Gastrocnemius medialis (tissue), 4 donors: ENCODE results near the gene MRGPRE.

Experiments used
- POLR2A ChIP-seq, 2 donors: fragments of 450-650 bp; IDR thresholded peaks; one replicate each; pipeline ENCODE4 v1.6.1; 2017; ENCODE audit warnings: antibody characterized with exemption in 2 of 2, mild to moderate bottlenecking in 2 of 2, moderate library complexity in 2 of 2
- TF ChIP-seq, protein P1 (sequence below), 5 experiments: fragments of 450-650 bp in 3 of 5; fragments of 200-600 bp in 2 of 5; sonication (generic) in 2 of 5; IDR thresholded peaks in 4 of 5; conservative IDR thresholded peaks in 1 of 5; 1 replicate in 4 of 5; 2 replicates in 1 of 5; pipeline ENCODE4 v1.5.1; 2016 to 2019; ENCODE audit warnings: antibody characterized with exemption in 5 of 5, mild to moderate bottlenecking in 3 of 5, moderate library complexity in 3 of 5

DNA sequence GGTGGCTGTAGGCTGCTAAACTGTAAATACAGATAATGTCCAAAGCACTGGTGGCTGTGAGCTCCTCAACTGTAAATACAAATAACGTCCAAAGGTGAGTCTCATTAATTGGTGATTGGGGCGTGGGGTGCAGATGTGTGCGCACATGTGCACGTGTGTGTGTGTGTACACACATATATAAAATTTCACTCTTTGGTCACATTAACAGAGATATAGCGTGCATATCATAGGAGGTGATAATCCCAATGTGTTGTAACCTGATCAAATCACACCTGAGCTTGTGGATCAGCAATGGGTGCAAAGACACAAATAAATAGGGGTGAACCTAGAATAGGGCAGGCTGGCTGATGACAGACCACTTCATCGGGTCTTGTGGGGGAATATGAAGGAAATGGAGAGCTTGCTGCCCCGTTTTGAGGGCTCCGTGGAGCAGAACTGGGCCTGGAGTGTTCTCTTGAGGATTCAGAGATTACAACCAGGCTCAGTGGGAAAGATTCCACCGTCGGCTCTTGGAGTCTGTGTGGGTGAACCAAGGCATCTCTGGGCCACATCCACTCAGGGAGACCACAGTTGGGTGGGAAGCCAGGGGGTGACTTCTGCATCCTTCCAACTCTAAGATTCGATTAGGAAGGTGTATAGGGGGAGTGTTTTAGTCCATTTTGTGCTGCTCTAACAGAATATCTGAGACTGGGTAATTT is 42.2 kb downstream of the MRGPRE start:
- TF ChIP-seq, protein P1, sequence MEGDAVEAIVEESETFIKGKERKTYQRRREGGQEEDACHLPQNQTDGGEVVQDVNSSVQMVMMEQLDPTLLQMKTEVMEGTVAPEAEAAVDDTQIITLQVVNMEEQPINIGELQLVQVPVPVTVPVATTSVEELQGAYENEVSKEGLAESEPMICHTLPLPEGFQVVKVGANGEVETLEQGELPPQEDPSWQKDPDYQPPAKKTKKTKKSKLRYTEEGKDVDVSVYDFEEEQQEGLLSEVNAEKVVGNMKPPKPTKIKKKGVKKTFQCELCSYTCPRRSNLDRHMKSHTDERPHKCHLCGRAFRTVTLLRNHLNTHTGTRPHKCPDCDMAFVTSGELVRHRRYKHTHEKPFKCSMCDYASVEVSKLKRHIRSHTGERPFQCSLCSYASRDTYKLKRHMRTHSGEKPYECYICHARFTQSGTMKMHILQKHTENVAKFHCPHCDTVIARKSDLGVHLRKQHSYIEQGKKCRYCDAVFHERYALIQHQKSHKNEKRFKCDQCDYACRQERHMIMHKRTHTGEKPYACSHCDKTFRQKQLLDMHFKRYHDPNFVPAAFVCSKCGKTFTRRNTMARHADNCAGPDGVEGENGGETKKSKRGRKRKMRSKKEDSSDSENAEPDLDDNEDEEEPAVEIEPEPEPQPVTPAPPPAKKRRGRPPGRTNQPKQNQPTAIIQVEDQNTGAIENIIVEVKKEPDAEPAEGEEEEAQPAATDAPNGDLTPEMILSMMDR (IDR thresholded peaks at IDR 0.05 in 4 of 5, conservative IDR thresholded peaks at IDR 0.05 in 1 of 5), result no peak
- TF ChIP-seq POLR2A (IDR thresholded peaks at IDR 0.05), result no peak
